Sigmoid colon (tissue), 7 donors: ENCODE data around the gene TMEM69. TPM values are rescaled to one million over a fixed set of nuclear protein-coding genes. Genes with fewer than 3 reads are reported as not detected.
"Not testable (repeated sequence)": the region's sequence is repeated elsewhere in the genome, so short reads cannot be mapped to it uniquely, and the experiment has no call there.

Source experiments
- DNase-seq: peaks from one replicate; pipeline ENCODE4 v3.0.0-alpha.2; 2019
- H3K27ac ChIP-seq, 4 donors: fragments of 200-600 bp; sonication (generic); one replicate each; pipeline ENCODE4 v1.5.1; 2016 to 2019; ENCODE audit warnings: mild to moderate bottlenecking in 1 of 4
- H3K27me3 ChIP-seq, 3 donors: fragments of 200-600 bp; sonication (generic); one replicate each; pipeline ENCODE4 v1.5.1; 2019; ENCODE audit warnings: mild to moderate bottlenecking in 1 of 3
- H3K36me3 ChIP-seq, 4 donors: fragments of 200-600 bp; sonication (generic); one replicate each; pipeline ENCODE4 v1.5.1; 2016 to 2019
- H3K4me1 ChIP-seq, 4 donors: fragments of 200-600 bp; sonication (generic); one replicate each; pipeline ENCODE4 v1.5.1; 2017 to 2019
- H3K4me3 ChIP-seq, 4 donors: fragments of 200-600 bp; sonication (generic); one replicate each; pipeline ENCODE4 v1.5.1; 2017 to 2019; ENCODE audit warnings: mild to moderate bottlenecking in 2 of 4, moderate library complexity in 1 of 4
- H3K9me3 ChIP-seq, 4 donors: fragments of 200-600 bp in 3 of 4; sonication (generic) in 3 of 4; one replicate each; pipeline versions ENCODE4 v1.5.1 to v1.6.1; 2013 to 2019
- EP300 ChIP-seq, 4 donors: sonication (generic); formaldehyde crosslinking; IDR thresholded peaks; one replicate each; pipeline ENCODE4 v1.6.1; 2017; ENCODE audit warnings: antibody characterized with exemption in 4 of 4
- POLR2A ChIP-seq, 2 donors: fragments of 450-650 bp; IDR thresholded peaks; one replicate each; pipeline ENCODE4 v1.6.1; 2016; ENCODE audit warnings: antibody characterized with exemption in 2 of 2, mild to moderate bottlenecking in 2 of 2, moderate library complexity in 2 of 2
- POLR2AphosphoS5 ChIP-seq, 4 donors: sonication (generic); formaldehyde crosslinking; IDR thresholded peaks; one replicate each; pipeline ENCODE4 v1.6.1; 2017; ENCODE audit warnings: antibody characterized with exemption in 4 of 4
- WGBS, 2 donors: extraction: QIAGEN DNeasy Blood & Tissue Kit; methylation state at CpG; one replicate each; pipeline ENCODE4 v1.1.7; 2013; 5-methylcytosine and 5-hydroxymethylcytosine counted together
- intact Hi-C: fragments of 100-400 bp; cut with DNase I; formaldehyde crosslinking; loops from one replicate; pipeline ENCODE4 v1.15.1; 2023
- polyA plus RNA-seq, 3 donors: library from polyadenylated mRNA; stranded (reverse); fragments of 200-250 nt; gene quantifications; one replicate each; pipeline ENCODE4 v1.2.3, GENCODE V29; 2013
- total RNA-seq, 4 donors: library from RNA; depleted of rRNA; stranded (reverse); fragments of >200 nt; gene quantifications; one replicate each; pipeline ENCODE4 v1.1.0, GENCODE V29; 2016
- TF ChIP-seq, protein P1 (sequence below), 4 experiments: fragments of 450-650 bp in 3 of 4; fragments of 200-600 bp in 1 of 4; IDR thresholded peaks; one replicate each; pipeline ENCODE4 v1.5.1; 2016 to 2019; ENCODE audit warnings: antibody characterized with exemption in 4 of 4, mild to moderate bottlenecking in 3 of 4, moderate library complexity in 2 of 4
- donor health status: healthy with polysubstance abuse.
- donor health status: Bipolar disorder and iron deficiency.
- donor health status: healthy.

The TMEM69 gene
- total and polyA plus RNA-seq, 7 donors, result 12.7 to 31.0 (median 24.6) TPM

DNA sequence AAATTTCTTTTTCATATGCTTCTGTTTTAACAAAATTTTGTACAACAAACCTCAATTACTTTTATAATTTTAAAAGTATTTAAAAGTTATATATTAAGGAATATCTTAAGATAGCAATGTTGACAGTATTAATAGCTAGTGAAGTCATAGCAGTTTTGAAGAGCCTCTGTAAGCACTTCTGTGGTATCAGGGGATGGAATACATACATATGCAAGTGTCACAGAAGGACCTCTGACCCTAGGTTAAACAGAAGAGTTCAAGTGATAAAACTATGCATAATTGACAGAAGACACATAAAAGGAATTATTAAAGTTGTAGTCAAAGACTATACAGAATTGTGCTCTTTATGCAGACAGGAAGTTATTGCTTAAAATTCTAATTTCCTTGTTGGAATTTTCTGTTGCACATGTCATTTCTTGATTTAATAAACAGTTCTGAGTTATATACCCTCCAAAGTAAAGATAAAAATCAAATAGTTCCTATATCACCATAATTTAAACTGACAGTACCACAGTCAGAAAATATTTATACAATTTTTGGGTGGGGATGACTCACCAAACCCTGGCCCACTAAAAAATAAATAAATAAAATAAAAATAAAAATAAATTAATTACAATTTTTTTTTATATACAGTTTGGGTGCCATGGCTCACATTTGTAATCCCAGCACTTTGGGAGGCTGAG, 35.4 kb downstream of the TMEM69 start:
- TF ChIP-seq POLR2A (IDR thresholded peaks at IDR 0.05), result no peak
- Histone ChIP-seq H3K4me1 (peaks cover 0 to 4% (median 0%) of the 10 kb centered on the region in 4 donors), H3K4me3 (no peak overlapping the region), H3K36me3 (peaks cover 0 to 38% (median 3%) of the 10 kb centered on the region in 4 donors), H3K27me3 (no peaks in the 10 kb centered on the region), H3K9me3 (no peaks in the 10 kb centered on the region), H3K27ac (no peak overlapping the region)
- intact Hi-C loops, result no loop called here
- no peak for DNase-seq

DNA sequence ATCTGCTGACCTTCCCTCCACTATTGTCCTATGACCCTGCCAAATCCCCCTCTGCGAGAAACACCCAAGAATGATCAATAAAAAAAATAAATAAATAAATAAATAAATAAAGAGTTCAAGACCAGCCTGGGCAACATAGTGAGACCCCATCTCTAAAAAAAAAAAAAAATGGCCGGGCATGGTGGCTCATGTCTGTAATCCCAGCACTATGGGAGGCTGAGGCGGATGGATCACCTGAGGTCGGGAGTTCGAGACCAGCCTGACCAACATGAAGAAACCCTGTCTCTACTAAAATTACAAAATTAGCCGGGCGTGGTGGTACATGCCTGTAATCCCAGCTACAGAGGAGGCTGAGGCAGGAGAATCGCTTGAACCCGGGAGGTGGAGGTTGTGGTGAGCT, 38.0 kb downstream of the TMEM69 start:
- H3K27ac ChIP-seq, H3K27me3 ChIP-seq, H3K9me3 ChIP-seq, H3K4me1 ChIP-seq, DNase-seq, H3K4me3 ChIP-seq, intact Hi-C loops: not testable (repeated sequence)
- peaks cover 0 to 44% (median 2%) of the 10 kb centered on the region in 4 donors for H3K36me3 ChIP-seq
- WGBS, 2 donors, result 96 to 98% methylated on average over 9 of the region's 9 CpGs

DNA sequence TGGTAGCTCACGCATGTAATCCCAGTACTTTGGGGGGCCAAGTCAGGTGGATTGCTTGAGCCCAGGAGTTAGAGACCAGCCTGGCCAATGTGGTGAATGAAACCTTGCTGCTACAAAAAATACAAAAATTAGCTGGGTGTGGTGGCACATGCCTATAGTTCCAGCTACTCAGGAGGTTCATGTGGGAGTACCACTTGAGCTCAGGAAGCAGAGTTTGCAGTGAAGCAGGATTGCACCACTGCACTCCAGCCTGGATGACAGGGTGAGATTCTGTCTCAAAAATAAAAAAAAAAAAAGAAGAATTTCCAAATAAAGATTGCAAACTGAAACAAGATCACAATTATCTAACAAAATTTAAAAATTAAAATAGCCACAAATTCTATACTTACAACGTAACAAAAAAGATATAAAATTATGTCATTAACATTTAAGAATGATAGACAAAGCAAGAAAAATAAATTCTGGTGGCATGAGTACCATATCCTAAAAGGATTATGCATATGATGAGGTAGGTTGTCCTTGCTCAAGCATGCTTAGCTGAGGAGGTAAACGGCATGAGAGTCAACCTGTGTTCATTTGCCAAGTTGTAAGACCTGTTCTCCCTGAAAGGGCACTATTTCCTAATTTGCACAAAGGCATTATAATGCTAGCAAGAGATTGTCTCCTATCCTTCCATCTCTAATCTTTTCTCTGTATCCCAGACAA, 42.2 kb downstream of the TMEM69 start:
- TF ChIP-seq, protein P1, sequence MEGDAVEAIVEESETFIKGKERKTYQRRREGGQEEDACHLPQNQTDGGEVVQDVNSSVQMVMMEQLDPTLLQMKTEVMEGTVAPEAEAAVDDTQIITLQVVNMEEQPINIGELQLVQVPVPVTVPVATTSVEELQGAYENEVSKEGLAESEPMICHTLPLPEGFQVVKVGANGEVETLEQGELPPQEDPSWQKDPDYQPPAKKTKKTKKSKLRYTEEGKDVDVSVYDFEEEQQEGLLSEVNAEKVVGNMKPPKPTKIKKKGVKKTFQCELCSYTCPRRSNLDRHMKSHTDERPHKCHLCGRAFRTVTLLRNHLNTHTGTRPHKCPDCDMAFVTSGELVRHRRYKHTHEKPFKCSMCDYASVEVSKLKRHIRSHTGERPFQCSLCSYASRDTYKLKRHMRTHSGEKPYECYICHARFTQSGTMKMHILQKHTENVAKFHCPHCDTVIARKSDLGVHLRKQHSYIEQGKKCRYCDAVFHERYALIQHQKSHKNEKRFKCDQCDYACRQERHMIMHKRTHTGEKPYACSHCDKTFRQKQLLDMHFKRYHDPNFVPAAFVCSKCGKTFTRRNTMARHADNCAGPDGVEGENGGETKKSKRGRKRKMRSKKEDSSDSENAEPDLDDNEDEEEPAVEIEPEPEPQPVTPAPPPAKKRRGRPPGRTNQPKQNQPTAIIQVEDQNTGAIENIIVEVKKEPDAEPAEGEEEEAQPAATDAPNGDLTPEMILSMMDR (IDR thresholded peaks at IDR 0.05), result no peak
- no peak for TF ChIP-seq POLR2A (IDR thresholded peaks at IDR 0.05)
- TF ChIP-seq POLR2AphosphoS5 (IDR thresholded peaks at IDR 0.05), result no peak
- no peak for TF ChIP-seq EP300 (IDR thresholded peaks at IDR 0.05)
- H3K27ac ChIP-seq, result no peak overlapping the region
- intact Hi-C loops, result no loop called here
- 67 to 81% methylated on average over 3 of the region's 3 CpGs for WGBS, 2 donors
- DNase-seq, result no peak
- H3K36me3 ChIP-seq, result peaks cover 0 to 33% (median 2%) of the 10 kb centered on the region in 4 donors
- H3K4me1 ChIP-seq, result no peaks in the 10 kb centered on the region
- no peaks in the 10 kb centered on the region for H3K27me3 ChIP-seq
- no peaks in the 10 kb centered on the region for H3K9me3 ChIP-seq
- no peak overlapping the region for H3K4me3 ChIP-seq

DNA sequence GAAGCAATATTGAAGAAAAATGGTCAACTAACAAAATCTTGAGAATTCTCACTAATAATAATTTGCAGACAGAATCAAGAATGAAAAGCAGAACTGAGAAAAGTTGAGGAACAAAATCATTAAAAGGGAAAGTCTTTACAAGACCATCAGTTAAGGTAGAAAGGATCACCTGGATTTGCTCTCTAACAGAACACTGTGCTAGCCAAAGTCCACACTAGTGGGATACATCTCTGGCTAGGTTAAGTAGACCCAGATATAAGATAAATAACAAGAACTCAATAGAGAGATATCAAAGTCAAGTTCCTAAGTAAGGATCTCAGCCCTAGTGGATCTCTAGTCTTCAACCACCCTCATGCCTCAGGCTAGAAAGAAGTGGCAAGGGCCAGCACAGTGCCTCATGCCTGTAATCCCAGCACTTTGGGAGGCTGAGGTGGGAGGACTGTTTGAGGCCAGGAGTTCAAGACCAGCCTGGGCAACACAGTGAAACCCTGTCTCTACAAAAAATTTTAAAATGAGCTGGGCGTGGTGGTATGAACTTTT, 42.9 kb downstream of the TMEM69 start:
- 98% methylated on average over 1 of the region's 1 CpG for WGBS, 2 donors
- H3K9me3 ChIP-seq, result no peaks in the 10 kb centered on the region
- H3K27ac ChIP-seq, result no peak overlapping the region
- H3K36me3 ChIP-seq, result peaks cover 0 to 33% (median 2%) of the 10 kb centered on the region in 4 donors
- no peak overlapping the region for H3K4me3 ChIP-seq
- H3K4me1 ChIP-seq, result no peaks in the 10 kb centered on the region
- no peak for DNase-seq
- H3K27me3 ChIP-seq, result no peaks in the 10 kb centered on the region
- intact Hi-C loops, result no loop called here
- no peak for TF ChIP-seq POLR2A (IDR thresholded peaks at IDR 0.05)
- no peak for TF ChIP-seq POLR2AphosphoS5 (IDR thresholded peaks at IDR 0.05)
- TF ChIP-seq EP300 (IDR thresholded peaks at IDR 0.05), result no peak
- TF ChIP-seq, protein P1 (IDR thresholded peaks at IDR 0.05), result no peak

DNA sequence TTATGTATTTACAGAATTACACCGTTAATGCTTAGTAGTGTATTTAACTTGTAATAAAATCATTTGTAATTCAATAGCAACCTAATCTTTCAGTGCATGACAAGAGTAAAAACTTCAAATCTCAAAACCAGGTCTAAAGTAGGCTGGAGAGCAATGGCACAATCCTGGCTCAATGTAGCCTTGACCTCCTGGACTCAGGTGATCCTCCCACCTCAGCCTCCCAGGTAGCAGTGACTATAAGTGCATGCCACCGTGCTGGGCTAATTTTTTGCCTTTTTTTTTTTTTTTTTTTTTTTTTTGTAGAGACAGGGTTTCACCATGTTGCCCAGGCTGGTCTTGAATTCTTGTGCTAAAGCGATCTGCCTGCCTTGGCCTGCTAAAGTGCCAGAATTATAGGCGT, 51.2 kb downstream of the TMEM69 start:
- TF ChIP-seq POLR2AphosphoS5 (IDR thresholded peaks at IDR 0.05) (no peak), EP300 (IDR thresholded peaks at IDR 0.05) (no peak), POLR2A (IDR thresholded peaks at IDR 0.05) (no peak)
- TF ChIP-seq, protein P1 (IDR thresholded peaks at IDR 0.05), result no peak
- no peak for DNase-seq
- no peaks in the 10 kb centered on the region for H3K4me1 ChIP-seq
- H3K9me3 ChIP-seq, result no peaks in the 10 kb centered on the region
- H3K27ac ChIP-seq, result no peak overlapping the region
- intact Hi-C loops, result no loop called here
- H3K36me3 ChIP-seq, result peaks cover 0 to 33% (median under 1%) of the 10 kb centered on the region in 4 donors
- no peak overlapping the region for H3K4me3 ChIP-seq
- WGBS, 2 donors, result 94 to 96% methylated on average over 4 of the region's 4 CpGs
- H3K27me3 ChIP-seq, result no peaks in the 10 kb centered on the region

DNA sequence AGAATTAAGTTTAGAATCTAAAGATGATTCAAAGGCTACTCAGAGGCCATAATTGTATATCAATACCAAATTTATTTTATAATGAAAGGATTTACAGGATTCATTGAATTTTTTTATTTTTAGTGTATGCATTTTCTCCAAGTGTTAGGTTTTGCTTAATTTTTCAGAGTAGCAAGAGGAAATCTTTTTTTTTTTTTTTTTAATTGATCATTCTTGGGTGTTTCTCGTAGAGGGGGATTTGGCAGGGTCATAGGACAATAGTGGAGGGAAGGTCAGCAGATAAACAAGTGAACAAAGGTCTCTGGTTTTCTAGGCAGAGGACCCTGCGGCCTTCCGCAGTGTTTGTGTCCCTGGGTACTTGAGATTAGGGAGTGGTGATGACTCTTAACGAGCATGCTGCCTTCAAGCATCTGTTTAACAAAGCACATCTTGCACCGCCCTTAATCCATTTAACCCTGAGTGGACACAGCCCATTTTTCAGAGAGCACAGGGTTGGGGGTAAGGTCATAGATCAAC, 51.7 kb downstream of the TMEM69 start:
- H3K9me3 ChIP-seq, DNase-seq, H3K27ac ChIP-seq, intact Hi-C loops, H3K4me3 ChIP-seq, H3K4me1 ChIP-seq, H3K27me3 ChIP-seq: not testable (repeated sequence)
- WGBS, 2 donors, result 85 to 86% methylated on average over 5 of the region's 5 CpGs
- H3K36me3 ChIP-seq, result peaks cover 0 to 38% (median 2%) of the 10 kb centered on the region in 4 donors
